Muscle layer of colon (tissue), 2 donors: Measurements from ENCODE around the gene INTS6.
"Not testable (repeated sequence)": the region's sequence is repeated elsewhere in the genome, so short reads cannot be mapped to it uniquely, and the experiment has no call there.

Experiments used
- H3K27ac ChIP-seq: one replicate; pipeline ENCODE4 v1.7.0; 2013; ENCODE audit warnings: low read depth, mild to moderate bottlenecking, low read length, moderate library complexity
- H3K27me3 ChIP-seq, 2 donors: one replicate each; pipeline ENCODE4 v1.7.0; 2013; ENCODE audit warnings: low read length in 2 of 2, mild to moderate bottlenecking in 2 of 2; ENCODE audit not compliant: insufficient read depth in 2 of 2, control insufficient read depth in 1 of 2
- H3K36me3 ChIP-seq: one replicate; pipeline ENCODE4 v1.7.0; 2013; ENCODE audit warnings: mild to moderate bottlenecking, low read length; ENCODE audit not compliant: insufficient read depth
- H3K4me1 ChIP-seq: one replicate; pipeline ENCODE4 v1.7.0; 2013; ENCODE audit warnings: mild to moderate bottlenecking, low read length; ENCODE audit not compliant: insufficient read depth
- H3K4me3 ChIP-seq, 2 donors: one replicate each; pipeline ENCODE4 v1.7.0; 2013; ENCODE audit warnings: low read length in 2 of 2, low read depth in 1 of 2, mild to moderate bottlenecking in 1 of 2, moderate library complexity in 1 of 2
- H3K9ac ChIP-seq: one replicate; pipeline ENCODE4 v1.7.0; 2013; ENCODE audit warnings: low read length
- H3K9me3 ChIP-seq: one replicate; pipeline ENCODE4 v1.7.0; 2013; ENCODE audit warnings: mild to moderate bottlenecking, low read length
- donor health status: abdominal sarcoma.
- donor health status: Adenocarcinoma of cecum.

The INTS6 gene

GRCh38 chr13:51426982-51427381 is 25.9 kb downstream of the INTS6 start:
- no peaks in the 10 kb centered on the region for H3K27me3 ChIP-seq
- H3K4me1 ChIP-seq, result peaks cover 18% of the 10 kb centered on the region
- no peak overlapping the region for H3K9ac ChIP-seq
- no peak overlapping the region for H3K27ac ChIP-seq
- peaks cover 4% of the 10 kb centered on the region for H3K36me3 ChIP-seq
- no peak overlapping the region for H3K4me3 ChIP-seq
- no peaks in the 10 kb centered on the region for H3K9me3 ChIP-seq

- H3K27ac ChIP-seq, result no peak overlapping the region
- H3K27me3 ChIP-seq, result no peaks in the 10 kb centered on the region
- H3K4me3 ChIP-seq, result no peak overlapping the region
Observed at GRCh38 chr13:51425410-51426042, 27.3 kb downstream of the INTS6 start.

GRCh38 chr13:51423766-51424165 is 29.1 kb downstream of the INTS6 start:
- H3K4me3 ChIP-seq, result no peak overlapping the region
- H3K9me3 ChIP-seq, result no peaks in the 10 kb centered on the region
- H3K9ac ChIP-seq, result no peak overlapping the region
- peaks cover 28% of the 10 kb centered on the region for H3K4me1 ChIP-seq
- H3K27me3 ChIP-seq, result no peaks in the 10 kb centered on the region
- no peak overlapping the region for H3K27ac ChIP-seq
- peaks cover 4% of the 10 kb centered on the region for H3K36me3 ChIP-seq

More at GRCh38 chr13:51425410-51426042, 27.3 kb downstream of the INTS6 start:
- Histone ChIP-seq H3K4me1 (peaks cover 18% of the 10 kb centered on the region), H3K36me3 (peaks cover 4% of the 10 kb centered on the region), H3K9me3 (no peaks in the 10 kb centered on the region), H3K9ac (no peak overlapping the region)

- peaks cover 29% of the 10 kb centered on the region for H3K4me1 ChIP-seq
- H3K9ac ChIP-seq, result no peak overlapping the region
Observed at GRCh38 chr13:51422484-51422883, 30.4 kb downstream of the INTS6 start.

DNA sequence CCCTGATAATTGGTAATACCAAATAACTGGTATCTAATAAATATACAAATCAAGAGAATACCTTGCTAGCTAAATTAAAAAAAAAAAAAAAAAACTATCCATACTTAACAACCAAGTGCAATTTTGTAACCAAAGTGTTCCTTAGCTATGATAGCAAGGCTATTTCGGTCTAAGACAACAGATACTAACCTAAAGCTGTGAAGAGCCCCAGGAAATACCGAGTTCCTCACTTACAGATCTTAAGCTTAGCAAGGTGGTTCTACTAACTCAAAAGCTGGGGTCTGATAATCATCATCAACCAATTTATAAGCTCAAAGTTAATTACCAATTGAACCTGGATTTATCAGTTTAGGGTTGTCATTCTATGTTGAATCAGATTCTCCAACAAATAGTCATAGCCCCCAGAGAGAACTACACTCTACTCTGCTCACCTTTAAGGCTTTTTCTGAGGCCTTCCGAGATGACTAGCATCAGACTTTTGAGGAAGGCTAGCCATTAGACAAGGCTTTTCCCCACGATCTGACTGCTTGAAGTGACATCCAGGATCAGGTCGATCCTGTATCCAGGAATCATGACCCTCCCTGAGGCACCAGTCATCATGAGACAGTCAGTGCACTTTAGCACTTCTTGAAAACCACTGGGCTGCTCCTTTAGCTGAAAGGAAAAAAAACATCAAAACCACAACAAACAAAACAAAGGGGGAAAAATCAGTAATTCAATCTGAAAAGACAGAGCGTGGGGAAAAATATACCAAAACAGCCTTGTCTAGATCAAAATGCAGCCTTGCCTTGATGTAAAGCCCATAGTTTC is 31.9 kb downstream of the INTS6 start:
- Histone ChIP-seq H3K27me3 (no peaks in the 10 kb centered on the region), H3K27ac (no peak overlapping the region), H3K4me3 (no peak overlapping the region), H3K9ac (no peak overlapping the region), H3K9me3 (no peaks in the 10 kb centered on the region), H3K36me3 (peaks cover 4% of the 10 kb centered on the region), H3K4me1 (peaks cover 17% of the 10 kb centered on the region)

More at GRCh38 chr13:51422484-51422883, 30.4 kb downstream of the INTS6 start:
- Histone ChIP-seq H3K4me3 (no peak overlapping the region), H3K9me3 (no peaks in the 10 kb centered on the region), H3K36me3 (peaks cover 4% of the 10 kb centered on the region), H3K27me3 (no peaks in the 10 kb centered on the region), H3K27ac (no peak overlapping the region)

DNA sequence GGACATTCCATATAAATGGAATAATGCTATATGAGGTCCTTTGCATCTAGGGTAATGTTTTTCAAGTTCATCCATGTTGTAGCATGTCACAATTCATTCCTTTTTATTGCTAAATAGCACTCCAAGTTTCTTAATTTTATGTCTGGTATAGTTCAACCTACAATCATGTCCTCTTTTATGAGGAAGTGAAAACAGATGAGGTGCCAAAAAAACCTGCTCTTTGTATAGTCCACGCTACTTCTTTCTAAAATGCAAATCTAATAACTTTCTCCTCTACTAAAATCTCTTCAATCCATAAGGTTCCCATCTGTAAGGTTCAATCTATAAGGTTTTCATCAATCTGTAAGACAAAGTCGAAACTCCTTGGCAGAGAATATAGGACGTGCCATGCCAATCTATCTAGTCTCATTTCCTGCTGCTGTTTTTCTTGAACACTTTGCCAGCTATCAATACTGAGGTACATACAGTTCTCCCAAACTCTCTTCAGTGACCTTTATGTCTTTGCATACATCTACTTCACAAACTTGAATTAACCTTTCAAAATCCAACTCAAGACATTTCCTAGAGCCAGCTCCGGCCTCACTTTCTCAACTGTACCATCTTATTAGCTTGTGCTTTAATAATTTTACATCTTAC is 33.7 kb downstream of the INTS6 start:
- Histone ChIP-seq H3K27ac (no peak overlapping the region), H3K9ac (no peak overlapping the region), H3K4me1 (peaks cover 11% of the 10 kb centered on the region), H3K4me3 (no peak overlapping the region), H3K27me3 (no peaks in the 10 kb centered on the region), H3K36me3 (peaks cover 4% of the 10 kb centered on the region), H3K9me3 (no peaks in the 10 kb centered on the region)

DNA sequence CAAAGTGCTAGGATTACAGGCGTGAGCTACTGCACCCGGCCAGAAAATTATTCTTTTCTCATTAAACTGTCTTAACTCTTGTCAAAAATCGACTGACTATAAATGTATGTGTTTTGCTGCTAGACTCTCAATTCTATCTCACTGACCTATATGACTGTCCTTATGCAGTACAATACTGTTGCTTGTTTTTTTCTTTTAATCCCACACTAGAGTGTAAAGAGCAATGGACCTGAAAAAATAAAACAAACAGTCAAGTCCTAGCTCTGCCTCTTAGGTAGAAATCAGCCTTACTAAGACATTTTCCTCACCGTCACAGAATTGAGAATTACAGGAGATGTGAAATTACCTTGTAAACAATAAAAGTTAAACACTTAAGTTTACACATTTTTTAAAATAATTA is 35.1 kb downstream of the INTS6 start:
- Histone ChIP-seq H3K9me3 (no peaks in the 10 kb centered on the region), H3K4me3 (no peak overlapping the region), H3K36me3 (peaks cover 3% of the 10 kb centered on the region), H3K9ac (no peak overlapping the region), H3K27me3 (no peaks in the 10 kb centered on the region), H3K27ac (no peak overlapping the region), H3K4me1 (peaks cover 11% of the 10 kb centered on the region)

DNA sequence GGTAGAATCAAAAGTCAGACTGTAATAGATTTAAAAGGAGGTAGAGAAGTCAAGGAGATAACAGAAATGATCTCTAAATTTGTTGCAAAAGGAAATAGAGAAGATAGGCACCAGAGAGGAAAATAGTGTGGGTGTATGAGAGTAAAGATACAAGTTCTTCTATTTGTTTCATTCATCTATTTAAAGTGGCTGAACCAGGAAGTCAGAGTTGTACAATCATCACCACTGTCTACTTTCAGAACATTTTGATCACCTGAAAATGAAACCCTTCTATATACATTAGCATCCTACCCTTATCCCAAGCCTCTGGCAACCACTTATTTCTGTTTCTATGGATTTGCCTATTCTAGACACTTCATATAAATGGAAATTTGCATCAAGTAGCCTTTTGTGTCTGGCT is 36.7 kb downstream of the INTS6 start:
- Histone ChIP-seq H3K9ac (no peak overlapping the region), H3K4me3 (no peak overlapping the region), H3K4me1 (peaks cover 11% of the 10 kb centered on the region), H3K9me3 (no peaks in the 10 kb centered on the region), H3K36me3 (no peaks in the 10 kb centered on the region), H3K27me3 (no peaks in the 10 kb centered on the region), H3K27ac (no peak overlapping the region)

GRCh38 chr13:51415339-51415738 is 37.5 kb downstream of the INTS6 start:
- H3K4me1 ChIP-seq, result peaks cover 11% of the 10 kb centered on the region
- not testable (repeated sequence) for H3K27ac ChIP-seq, H3K9ac ChIP-seq, H3K36me3 ChIP-seq, H3K9me3 ChIP-seq, H3K4me3 ChIP-seq, H3K27me3 ChIP-seq

GRCh38 chr13:51412431-51412830 is 40.4 kb downstream of the INTS6 start:
- Histone ChIP-seq H3K27ac (no peak overlapping the region), H3K4me1 (no peaks in the 10 kb centered on the region), H3K9ac (no peak overlapping the region), H3K27me3 (no peaks in the 10 kb centered on the region), H3K4me3 (no peak overlapping the region), H3K36me3 (no peaks in the 10 kb centered on the region), H3K9me3 (no peaks in the 10 kb centered on the region)

GRCh38 chr13:51405176-51405575 is 47.7 kb downstream of the INTS6 start:
- Histone ChIP-seq H3K4me1 (no peaks in the 10 kb centered on the region), H3K9me3 (no peaks in the 10 kb centered on the region), H3K36me3 (no peaks in the 10 kb centered on the region), H3K9ac (no peak overlapping the region), H3K27me3 (no peaks in the 10 kb centered on the region), H3K27ac (no peak overlapping the region), H3K4me3 (no peak overlapping the region)
